DND-41 (cell line): Measurements from ENCODE around the gene ABHD17A.
"Not testable (repeated sequence)": the region's sequence is repeated elsewhere in the genome, so short reads cannot be mapped to it uniquely, and the experiment has no call there.

Experiments used
- ATAC-seq: fragments of 200-7000 bp; cut with Tn5 transposase; 3 replicates; pipeline ENCODE4 v1.9.1; 2021; ENCODE audit warnings: low read depth; ENCODE audit not compliant: insufficient read depth
- DNase-seq: peaks from one replicate; pipeline ENCODE4 v3.0.0-alpha.2; 2020
- H2AFZ ChIP-seq: 2 replicates; pipeline ENCODE4 v1.6.0; 2012; ENCODE audit warnings: low read depth, low read length
- H3K27ac ChIP-seq: 2 replicates; pipeline ENCODE4 v1.5.1; 2012; ENCODE audit warnings: low read length, inconsistent platforms
- H3K27me3 ChIP-seq: fragments of 200-600 bp; sonication (generic); 2 replicates; pipeline ENCODE4 v1.6.0; 2012; ENCODE audit warnings: low read length, mild to moderate bottlenecking, inconsistent platforms; ENCODE audit not compliant: insufficient read depth, poor library complexity
- H3K36me3 ChIP-seq: 2 replicates; pipeline ENCODE4 v1.5.1; 2012; ENCODE audit warnings: low read length, inconsistent platforms; ENCODE audit not compliant: insufficient read depth
- H3K4me1 ChIP-seq: 2 replicates; pipeline ENCODE4 v1.5.1; 2012; ENCODE audit warnings: mild to moderate bottlenecking, low read length; ENCODE audit not compliant: insufficient read depth
- H3K4me2 ChIP-seq: 2 replicates; pipeline ENCODE4 v1.6.0; 2012; ENCODE audit warnings: mild to moderate bottlenecking, moderate library complexity, low read length, inconsistent platforms; ENCODE audit not compliant: insufficient read depth
- H3K4me3 ChIP-seq, 2 experiments: fragments of 200-600 bp in 1 of 2; shearing (Covaris generic) in 1 of 2; 2 replicates each; pipeline ENCODE4 v1.5.1; 2012 to 2016; ENCODE audit warnings: inconsistent platforms in 2 of 2, low read length in 2 of 2, mild to moderate bottlenecking in 2 of 2, low read depth in 1 of 2, moderate library complexity in 1 of 2
- H3K79me2 ChIP-seq: 2 replicates; pipeline ENCODE4 v1.6.0; 2012; ENCODE audit warnings: low read length, inconsistent platforms; ENCODE audit not compliant: insufficient read depth
- H3K9ac ChIP-seq: 2 replicates; pipeline ENCODE4 v1.6.0; 2012; ENCODE audit warnings: low read depth, mild to moderate bottlenecking, inconsistent platforms, low read length, moderate library complexity
- H3K9me3 ChIP-seq: 2 replicates; pipeline ENCODE4 v1.5.1; 2012; ENCODE audit warnings: low read length, moderate library complexity, mild to moderate bottlenecking, inconsistent platforms; ENCODE audit not compliant: insufficient read depth, severe bottlenecking
- H4K20me1 ChIP-seq: 2 replicates; pipeline ENCODE4 v1.6.0; 2012; ENCODE audit warnings: low read length; ENCODE audit not compliant: insufficient read depth
- CTCF ChIP-seq: IDR thresholded peaks from 2 replicates; pipeline ENCODE4 v1.5.1; 2012; ENCODE audit warnings: borderline replicate concordance, low read length, moderate library complexity, mild to moderate bottlenecking; ENCODE audit not compliant: poor library complexity, severe bottlenecking; ENCODE audit errors: extremely low read depth
- EZH2 ChIP-seq: IDR thresholded peaks from 3 replicates; pipeline ENCODE4 v1.6.1; 2012; ENCODE audit warnings: borderline replicate concordance, low read depth, mild to moderate bottlenecking, moderate library complexity, low read length, inconsistent platforms; ENCODE audit not compliant: severe bottlenecking

ABHD17A gene

GRCh38 chr19:1885398-1886119, at the start of gene ABHD17A:
Gene ABHD17A, minus strand, starts transcription at chr19:1885496. Its CDS starts 3,930 bp downstream, at chr19:1881566.
- Histone ChIP-seq H3K79me2 (peaks cover 41% of the 10 kb centered on the region), H2AFZ (peak within 1 kb of the TSS; percentile 34; the same call in 1 of the 2 replicates), H3K4me1 (peaks cover 37% of the 10 kb centered on the region), H3K36me3 (peaks cover 12% of the 10 kb centered on the region), H3K4me3 (peak within 1 kb of the TSS; percentile 70 to 72; a peak in 3 of 4 replicates), H3K9ac (peak within 1 kb of the TSS; percentile 71), H4K20me1 (peaks cover 39% of the 10 kb centered on the region), H3K27ac (peak within 1 kb of the TSS; percentile 70), H3K4me2 (peak within 1 kb of the TSS; percentile 94)
- DNase-seq (peak; percentile 95), ATAC-seq (peak; percentile 91)
- not testable (repeated sequence) for H3K27me3 ChIP-seq, H3K9me3 ChIP-seq

GRCh38 chr19:1933942-1934341, 48.6 kb upstream of the ABHD17A start:
- Histone ChIP-seq H2AFZ (no peak overlapping the region), H3K27me3 (no peaks in the 10 kb centered on the region), H3K79me2 (no peaks in the 10 kb centered on the region), H3K36me3 (no peaks in the 10 kb centered on the region), H3K27ac (no peak overlapping the region), H3K9ac (no peak overlapping the region), H3K4me2 (no peak overlapping the region), H4K20me1 (no peaks in the 10 kb centered on the region), H3K4me3 (no peak overlapping the region), H3K4me1 (peaks cover 12% of the 10 kb centered on the region), H3K9me3 (no peaks in the 10 kb centered on the region)
- TF ChIP-seq CTCF = no peak
- TF ChIP-seq EZH2 = no peak
- DNase-seq = no peak
- ATAC-seq = no peak

DNA sequence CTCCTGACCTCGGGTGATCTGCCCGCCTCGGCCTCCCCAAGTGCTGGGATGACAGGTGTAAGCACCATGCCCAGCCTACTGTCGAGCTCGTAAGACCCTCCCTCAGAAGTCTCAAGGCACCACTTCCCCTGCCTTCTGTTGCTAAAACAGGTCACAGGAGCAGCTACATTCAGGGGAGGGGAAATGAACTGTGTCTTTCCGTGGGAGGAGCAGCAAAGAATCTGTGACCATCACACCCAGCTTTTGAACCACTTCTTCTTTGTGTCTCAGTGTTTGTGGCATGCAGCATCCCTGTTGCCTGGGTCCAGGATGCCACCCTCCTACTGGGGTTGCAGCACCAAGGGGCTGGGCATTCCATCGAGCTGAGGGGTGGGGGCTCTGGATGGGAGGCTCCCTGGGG, 47.9 kb upstream of the ABHD17A start:
- no peak for TF ChIP-seq EZH2
- no peak for TF ChIP-seq CTCF
- Histone ChIP-seq H3K9ac (no peak overlapping the region), H3K79me2 (no peaks in the 10 kb centered on the region), H3K4me2 (no peak overlapping the region), H4K20me1 (no peaks in the 10 kb centered on the region; the same call in 1 of the 2 replicates), H3K36me3 (no peaks in the 10 kb centered on the region), H3K4me3 (no peak overlapping the region), H2AFZ (no peak overlapping the region), H3K4me1 (peaks cover 13% of the 10 kb centered on the region), H3K9me3 (no peaks in the 10 kb centered on the region), H3K27ac (no peak overlapping the region), H3K27me3 (no peaks in the 10 kb centered on the region)
- ATAC-seq = no peak
- DNase-seq = no peak

GRCh38 chr19:1932395-1932794, 47.1 kb upstream of the ABHD17A start:
- no peak for ATAC-seq
- no peaks in the 10 kb centered on the region for H3K9me3 ChIP-seq
- DNase-seq = no peak

More at GRCh38 chr19:1932395-1932794, 47.1 kb upstream of the ABHD17A start:
- H3K4me3 ChIP-seq = no peak overlapping the region
- no peaks in the 10 kb centered on the region for H3K36me3 ChIP-seq
- no peak overlapping the region for H2AFZ ChIP-seq
- peaks cover 16% of the 10 kb centered on the region for H3K4me1 ChIP-seq
- H3K27ac ChIP-seq = no peak overlapping the region
- no peak overlapping the region for H3K4me2 ChIP-seq
- H3K79me2 ChIP-seq = no peaks in the 10 kb centered on the region
- TF ChIP-seq EZH2 = no peak
- no peak for TF ChIP-seq CTCF
- H4K20me1 ChIP-seq = no peaks in the 10 kb centered on the region; the same call in 1 of the 2 replicates
- H3K27me3 ChIP-seq = no peaks in the 10 kb centered on the region
- H3K9ac ChIP-seq = no peak overlapping the region
